SHP77 (cell line): ENCODE data around the gene FAM234B.
"Not testable (repeated sequence)": the region's sequence is repeated elsewhere in the genome, so short reads cannot be mapped to it uniquely, and the experiment has no call there.

Experiments
- DNase-seq, 2 experiments: peaks; one replicate each; lab custom pipeline; 2025; lab: John Stamatoyannopoulos, UW

The FAM234B gene

GRCh38 chr12:13023811-13024530 is 20.2 kb upstream of the FAM234B start:
- no peak for DNase-seq

GRCh38 chr12:13024531-13024916 is 19.7 kb upstream of the FAM234B start:
- DNase-seq: no peak

GRCh38 chr12:13026286-13026685 is 17.9 kb upstream of the FAM234B start:
- no peak for DNase-seq

GRCh38 chr12:13027032-13027431 is 17.1 kb upstream of the FAM234B start:
- no peak for DNase-seq

- no peak for DNase-seq
Measured at GRCh38 chr12:13027508-13027907, 16.7 kb upstream of the FAM234B start.

- no peak for DNase-seq
Measured at GRCh38 chr12:13028825-13029570, 15.2 kb upstream of the FAM234B start.

GRCh38 chr12:13030541-13031291 is 13.5 kb upstream of the FAM234B start:
- no peak for DNase-seq

GRCh38 chr12:13032164-13032563 is 12.0 kb upstream of the FAM234B start:
- no peak for DNase-seq

- DNase-seq: no peak
Measured at GRCh38 chr12:13033476-13033875, 10.7 kb upstream of the FAM234B start.

GRCh38 chr12:13035335-13035734 is 8.8 kb upstream of the FAM234B start:
- DNase-seq: not testable (repeated sequence)

GRCh38 chr12:13036881-13037280 is 7.3 kb upstream of the FAM234B start:
- no peak for DNase-seq

GRCh38 chr12:13038491-13039161 is 5.6 kb upstream of the FAM234B start:
- no peak for DNase-seq

GRCh38 chr12:13039328-13039956 is 4.7 kb upstream of the FAM234B start:
- no peak for DNase-seq

GRCh38 chr12:13041224-13041623 is 3.0 kb upstream of the FAM234B start:
- no peak for DNase-seq

- DNase-seq: no peak
Measured at GRCh38 chr12:13042666-13043230, 1.4 kb upstream of the FAM234B start.

GRCh38 chr12:13044906-13045299 is 722 bp downstream of the FAM234B start:
- no peak for DNase-seq

GRCh38 chr12:13045816-13046215 is 1.6 kb downstream of the FAM234B start:
- no peak for DNase-seq

- no peak for DNase-seq
Measured at GRCh38 chr12:13046964-13047363, 2.8 kb downstream of the FAM234B start.

- DNase-seq: no peak
Measured at GRCh38 chr12:13049816-13050215, 5.6 kb downstream of the FAM234B start.

GRCh38 chr12:13052421-13052820 is 8.2 kb downstream of the FAM234B start:
- DNase-seq: no peak

GRCh38 chr12:13053617-13054016 is 9.4 kb downstream of the FAM234B start:
- not testable (repeated sequence) for DNase-seq
